Measurements from ENCODE around the gene SLC9A8. TPM values are rescaled to one million over a fixed set of nuclear protein-coding genes. Genes with fewer than 3 reads are reported as not detected.

The SLC9A8 gene
- total and polyA plus RNA-seq, 2 of the 8 experiments (the other 6 are each of a cell fraction or from before 2014, with no cell fraction given) = 3.2 to 6.2 TPM

DNA sequence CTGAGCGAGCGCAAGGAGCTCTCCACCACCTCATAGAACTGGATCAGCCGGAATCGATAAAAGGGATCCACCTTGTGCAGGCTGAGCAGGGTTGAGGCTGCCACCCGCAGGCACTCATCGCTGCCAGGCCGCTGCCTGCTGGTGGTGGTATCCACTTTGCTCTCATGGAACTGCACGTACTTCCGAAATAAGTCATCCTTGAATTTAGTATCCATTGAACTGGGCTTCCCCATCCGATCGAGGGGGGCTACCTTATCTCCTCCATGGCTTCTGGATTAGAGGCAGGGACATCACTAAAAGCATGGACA, 95.6 kb downstream of the SLC9A8 start (continued):
- no peak for TF ChIP-seq JUND (IDR thresholded peaks at IDR 0.05; ENCODE audit: low read length)
- no peak for TF ChIP-seq RFX5 (IDR thresholded peaks at IDR 0.05; ENCODE audit: borderline replicate concordance, low read depth, low read length)
- no peak for TF ChIP-seq HDAC2 (IDR thresholded peaks at IDR 0.05; ENCODE audit: borderline replicate concordance in 1 of 2, low read depth in 2 of 2, low read length in 2 of 2)
- no peak for TF ChIP-seq MAFK (IDR thresholded peaks at IDR 0.05; ENCODE audit: low read depth, low read length)

All from H1 (cell line).